PFSK-1 (cell line): ENCODE results near the gene TRIM13.

Experiments used
- FOXP2 ChIP-seq: optimal IDR thresholded peaks from 2 replicates; pipeline ENCODE3; 2011; ENCODE audit warnings: borderline replicate concordance, control low read depth, inconsistent platforms; ENCODE audit not compliant: insufficient read depth; ENCODE audit errors: extremely low read length, extremely low read depth
- POLR2AphosphoS5 ChIP-seq: IDR thresholded peaks from 2 replicates; pipeline ENCODE4 v1.6.1; 2012; ENCODE audit warnings: low read depth, mild to moderate bottlenecking, control low read depth, low read length, moderate library complexity
- SIN3A ChIP-seq: IDR thresholded peaks from 2 replicates; pipeline ENCODE4 v1.6.1; 2012; ENCODE audit warnings: mild to moderate bottlenecking, low read length, moderate library complexity, borderline replicate concordance; ENCODE audit not compliant: insufficient read depth
- TAF1 ChIP-seq: IDR thresholded peaks from 2 replicates; pipeline ENCODE4 v1.6.1; 2012; ENCODE audit warnings: low read length, control low read depth, borderline replicate concordance; ENCODE audit not compliant: insufficient read depth
- TF ChIP-seq, protein P1 (sequence below), 2 experiments: IDR thresholded peaks; 2 replicates each; pipeline versions ENCODE4 v1.6.1 to v1.8.0; 2011 to 2012; ENCODE audit warnings: low read depth in 2 of 2, low read length in 2 of 2, control low read depth in 1 of 2, inconsistent platforms in 1 of 2, mild to moderate bottlenecking in 1 of 2, moderate library complexity in 1 of 2; ENCODE audit not compliant: insufficient read depth in 1 of 2

TRIM13 gene

DNA sequence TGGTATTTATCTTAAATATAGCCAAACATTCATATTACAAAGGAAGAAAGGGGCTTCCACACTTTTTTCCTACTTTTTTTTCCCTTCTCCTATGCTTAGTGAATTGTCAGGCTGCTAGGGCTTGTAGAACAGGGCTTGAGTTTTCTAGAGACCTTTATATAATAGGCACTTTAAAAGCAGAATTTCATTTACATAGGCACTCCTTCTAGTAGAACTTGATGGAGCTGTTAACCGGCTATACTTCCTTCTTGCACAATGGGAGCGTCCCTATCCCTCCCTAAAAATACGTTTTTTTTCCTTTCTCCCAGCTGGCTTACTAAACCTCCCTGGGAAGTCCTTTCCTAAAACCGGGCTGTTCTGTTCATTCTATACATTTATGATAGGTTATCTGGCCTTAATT, 1.1 kb downstream of the TRIM13 start:
- TF ChIP-seq, protein P1, sequence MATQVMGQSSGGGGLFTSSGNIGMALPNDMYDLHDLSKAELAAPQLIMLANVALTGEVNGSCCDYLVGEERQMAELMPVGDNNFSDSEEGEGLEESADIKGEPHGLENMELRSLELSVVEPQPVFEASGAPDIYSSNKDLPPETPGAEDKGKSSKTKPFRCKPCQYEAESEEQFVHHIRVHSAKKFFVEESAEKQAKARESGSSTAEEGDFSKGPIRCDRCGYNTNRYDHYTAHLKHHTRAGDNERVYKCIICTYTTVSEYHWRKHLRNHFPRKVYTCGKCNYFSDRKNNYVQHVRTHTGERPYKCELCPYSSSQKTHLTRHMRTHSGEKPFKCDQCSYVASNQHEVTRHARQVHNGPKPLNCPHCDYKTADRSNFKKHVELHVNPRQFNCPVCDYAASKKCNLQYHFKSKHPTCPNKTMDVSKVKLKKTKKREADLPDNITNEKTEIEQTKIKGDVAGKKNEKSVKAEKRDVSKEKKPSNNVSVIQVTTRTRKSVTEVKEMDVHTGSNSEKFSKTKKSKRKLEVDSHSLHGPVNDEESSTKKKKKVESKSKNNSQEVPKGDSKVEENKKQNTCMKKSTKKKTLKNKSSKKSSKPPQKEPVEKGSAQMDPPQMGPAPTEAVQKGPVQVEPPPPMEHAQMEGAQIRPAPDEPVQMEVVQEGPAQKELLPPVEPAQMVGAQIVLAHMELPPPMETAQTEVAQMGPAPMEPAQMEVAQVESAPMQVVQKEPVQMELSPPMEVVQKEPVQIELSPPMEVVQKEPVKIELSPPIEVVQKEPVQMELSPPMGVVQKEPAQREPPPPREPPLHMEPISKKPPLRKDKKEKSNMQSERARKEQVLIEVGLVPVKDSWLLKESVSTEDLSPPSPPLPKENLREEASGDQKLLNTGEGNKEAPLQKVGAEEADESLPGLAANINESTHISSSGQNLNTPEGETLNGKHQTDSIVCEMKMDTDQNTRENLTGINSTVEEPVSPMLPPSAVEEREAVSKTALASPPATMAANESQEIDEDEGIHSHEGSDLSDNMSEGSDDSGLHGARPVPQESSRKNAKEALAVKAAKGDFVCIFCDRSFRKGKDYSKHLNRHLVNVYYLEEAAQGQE (IDR thresholded peaks at IDR 0.05; ENCODE audit: insufficient read depth in 1 of 2, low read depth in 2 of 2, low read length in 2 of 2), result no peak
- TF ChIP-seq POLR2AphosphoS5 (no peak), FOXP2 (no peak), TAF1 (no peak), SIN3A (no peak)

DNA sequence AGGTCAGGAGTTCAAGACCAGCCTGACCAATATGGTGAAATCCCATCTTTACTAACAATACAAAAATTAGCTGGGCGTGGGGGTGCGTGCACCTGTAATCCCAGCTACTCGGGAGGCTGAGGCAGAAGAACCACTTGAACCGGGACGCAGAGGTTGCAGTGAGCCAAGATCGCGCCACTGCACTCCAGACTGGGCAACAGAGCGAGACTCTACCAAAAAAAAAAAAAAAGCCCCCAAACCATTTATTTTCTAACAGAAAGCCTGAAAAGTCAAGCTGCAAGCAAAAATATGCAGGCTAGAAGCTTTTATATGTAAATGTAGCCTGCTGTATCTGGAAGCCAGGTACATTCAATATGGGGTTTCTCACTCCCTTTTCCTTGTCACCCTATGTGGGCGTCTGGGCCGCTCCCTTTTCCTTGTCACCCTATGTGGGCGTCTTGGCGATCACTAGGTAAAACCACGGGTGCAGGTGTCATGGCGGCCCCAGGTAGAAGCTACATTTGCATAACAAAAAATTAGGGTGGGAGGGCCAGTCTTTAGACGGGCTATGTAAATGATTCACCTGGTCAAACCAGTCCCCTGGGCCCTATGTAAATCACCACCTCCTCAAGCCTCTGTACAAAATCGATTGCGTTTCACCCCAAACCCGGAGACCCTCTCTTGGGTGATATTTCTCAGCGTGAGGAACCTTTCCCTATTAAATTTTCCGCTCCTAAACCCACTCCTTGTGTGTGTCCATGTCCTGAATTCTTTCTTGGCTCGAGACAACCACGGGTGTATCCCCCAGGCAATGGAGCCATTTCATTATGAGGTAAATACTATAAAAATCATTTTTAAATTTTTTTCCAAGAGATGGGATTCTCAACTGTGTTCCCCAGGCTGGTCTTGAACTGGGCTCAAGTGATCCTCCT, 2.1 kb downstream of the TRIM13 start:
- TF ChIP-seq POLR2AphosphoS5 (no peak), FOXP2 (no peak), TAF1 (no peak), SIN3A (no peak)
- TF ChIP-seq, protein P1 (IDR thresholded peaks at IDR 0.05; ENCODE audit: insufficient read depth in 1 of 2, low read depth in 2 of 2, low read length in 2 of 2), result no peak

DNA sequence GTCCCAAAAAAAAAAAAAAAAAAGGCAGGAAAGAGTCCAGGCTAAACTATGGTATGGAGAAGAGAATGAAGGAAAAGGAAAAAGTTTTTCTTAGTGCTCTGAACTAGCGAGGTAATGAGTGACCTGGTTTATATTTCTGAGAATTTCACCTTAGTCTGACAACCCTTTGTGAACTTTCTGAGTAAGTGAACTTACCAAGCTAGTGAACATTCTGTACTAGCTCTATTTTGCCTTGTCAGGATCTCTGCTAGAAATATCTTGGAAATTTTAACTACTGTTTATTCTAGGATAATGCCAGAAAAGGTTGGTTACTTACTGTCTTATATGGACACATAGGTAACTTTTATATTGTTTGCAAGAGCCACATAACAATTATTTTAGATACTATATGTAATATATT, 4.4 kb downstream of the TRIM13 start:
- TF ChIP-seq, protein P1 (IDR thresholded peaks at IDR 0.05; ENCODE audit: insufficient read depth in 1 of 2, low read depth in 2 of 2, low read length in 2 of 2), result no peak

DNA sequence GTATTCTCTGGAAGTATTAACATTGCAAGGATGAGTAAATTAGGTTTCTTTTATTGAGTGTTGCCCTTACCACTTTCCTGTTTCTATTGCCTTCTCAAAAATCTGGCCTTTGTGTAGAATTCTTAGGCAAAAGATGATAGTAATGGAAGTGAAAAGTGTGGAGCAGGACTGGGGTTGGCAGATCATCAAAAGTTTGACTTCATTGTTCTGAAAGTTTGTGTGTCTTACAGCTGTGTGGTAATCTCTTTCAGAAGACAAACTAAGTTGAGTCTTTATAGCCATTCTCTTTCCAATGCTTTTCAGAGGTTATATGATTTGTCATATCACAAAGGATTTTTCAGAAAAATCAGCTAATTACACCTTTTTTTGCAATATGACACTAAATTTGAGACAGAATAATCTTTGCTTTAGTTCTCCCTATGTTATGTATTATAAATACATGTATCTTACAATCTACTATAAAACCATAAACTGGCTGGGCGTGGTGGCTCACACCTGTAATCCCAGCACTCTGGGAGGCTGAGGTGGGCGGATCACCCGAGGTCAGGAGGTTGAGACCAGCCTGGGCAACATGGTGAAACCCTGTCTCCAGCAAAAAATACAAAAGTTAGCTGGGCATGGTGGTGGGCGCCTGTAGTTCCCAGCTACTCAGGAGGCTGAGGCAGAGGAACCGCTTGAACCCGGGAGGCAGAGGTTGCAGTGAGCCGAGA, 9.7 kb downstream of the TRIM13 start:
- no peak for TF ChIP-seq SIN3A
- no peak for TF ChIP-seq TAF1
- TF ChIP-seq, protein P1 (IDR thresholded peaks at IDR 0.05; ENCODE audit: insufficient read depth in 1 of 2, low read depth in 2 of 2, low read length in 2 of 2), result no peak
- TF ChIP-seq POLR2AphosphoS5, result no peak
- TF ChIP-seq FOXP2, result no peak
